Pancreas (tissue), 10 donors: Measurements from ENCODE around the gene ATF4. TPM values are rescaled to one million over a fixed set of nuclear protein-coding genes. Genes with fewer than 3 reads are reported as not detected.

Experiments
- ATAC-seq, 4 donors: fragments of 200-7000 bp; cut with Tn5 transposase; one replicate each; pipeline versions ENCODE4 v1.8.0 to v1.9.1; 2020; ENCODE audit warnings: mild to moderate bottlenecking in 4 of 4, moderate library complexity in 4 of 4
- DNase-seq, 6 donors: peaks; one replicate each; pipeline ENCODE4 v3.0.0-alpha.2; 2020
- FAIRE-seq: peaks from 2 replicates; lab custom pipeline; 2012; peaks lifted over from hg19 to GRCh38; lab: Jason Lieb, UNC
- H3K27ac ChIP-seq, 4 donors: fragments of 200-600 bp; sonication (generic); 1 replicate in 3 of 4; 2 replicates in 1 of 4; pipeline versions ENCODE4 v1.5.0 to v1.8.0; 2020
- H3K27me3 ChIP-seq, 4 donors: fragments of 200-600 bp; one replicate each; pipeline ENCODE4 v1.8.0; 2021
- H3K36me3 ChIP-seq, 3 donors: fragments of 200-600 bp; sonication (generic) in 1 of 3; one replicate each; pipeline versions ENCODE4 v1.5.0 to v1.8.0; 2020 to 2021
- H3K4me1 ChIP-seq, 3 donors: fragments of 200-600 bp; one replicate each; pipeline ENCODE4 v1.8.0; 2021
- H3K4me3 ChIP-seq, 4 donors: fragments of 200-600 bp; sonication (generic) in 2 of 4; one replicate each; pipeline versions ENCODE4 v1.5.0 to v1.8.0; 2020 to 2021
- H3K9me3 ChIP-seq, 4 donors: fragments of 200-600 bp; one replicate each; pipeline ENCODE4 v1.8.0; 2021
- CTCF ChIP-seq, 4 donors: fragments of 200-600 bp; sonication (generic) in 3 of 4; IDR thresholded peaks; one replicate each; pipeline versions ENCODE4 v1.5.0 to v1.8.0; 2021; ENCODE audit warnings: antibody characterized with exemption in 4 of 4
- WGBS, 2 donors: extraction: QIAGEN DNeasy Blood & Tissue Kit; methylation state at CpG; one replicate each; pipeline ENCODE4 v1.1.7; 2013; 5-methylcytosine and 5-hydroxymethylcytosine counted together
- intact Hi-C, 3 donors: fragments of 100-400 bp; cut with DNase I; formaldehyde crosslinking; loops; one replicate each; pipeline versions ENCODE4 v1.11.1 to v1.14.2; 2022
- polyA plus RNA-seq, 2 donors: library from polyadenylated mRNA; stranded (reverse); fragments of 200-250 nt; gene quantifications; one replicate each; pipeline ENCODE4 v1.2.3, GENCODE V29; 2013
- total RNA-seq, 6 donors: library from RNA; stranded (reverse); fragmentation: NEBNext Ultra II Directional in 4 of 6; extraction: Animal tissue kit (Norgen Biotek cat#: 25700) in 4 of 6; gene quantifications; one replicate each; pipeline versions ENCODE4 v1.2.1 to v1.2.4, GENCODE V29; 2021 to 2023
- donor health status: healthy with polysubstance abuse.
- donor health status: DM: no; HTN: no; CAD: no; lungs with moderate emphysema.
- donor health status: DM: no; HTN: no; CAD: no.
- donor health status: control.
- donor health status: control.
- donor health status: Bipolar disorder and iron deficiency.
- donor health status: DM: yes; HTN: yes; CAD: no.
- donor health status: DM: no; HTN: no; CAD: no.
- donor health status: DM: no; HTN: no; CAD: no.
- donor health status: DM: yes; HTN: yes; CAD: no.

The ATF4 gene
- total and polyA plus RNA-seq, 8 donors, result 155 to 472 (median 258) TPM

- H3K4me1 ChIP-seq, result peaks cover 20 to 40% (median 25%) of the 10 kb centered on the region in 3 donors
- H3K36me3 ChIP-seq, result peaks cover 0 to 5% (median 0%) of the 10 kb centered on the region in 3 donors
- WGBS, 2 donors, result 28 to 29% methylated on average over 9 of the region's 9 CpGs
- ATAC-seq, result no peak
- H3K27me3 ChIP-seq, result no peaks in the 10 kb centered on the region
- peak overlapping the region in 1 of 4 donors; percentile 4 for H3K4me3 ChIP-seq
- peak in 3 of 6 donors; percentile 19 to 37 (median 35) for DNase-seq
- FAIRE-seq, result no peak
- intact Hi-C loops, result no loop called here
- TF ChIP-seq CTCF (IDR thresholded peaks at IDR 0.05), result no peak
- H3K9me3 ChIP-seq, result no peaks in the 10 kb centered on the region
- H3K27ac ChIP-seq, result no peak overlapping the region
Observed at GRCh38 chr22:39530692-39531331, 10.4 kb downstream of the ATF4 start.

- TF ChIP-seq CTCF (IDR thresholded peaks at IDR 0.05), result no peak
- 0% methylated on average over 65 to 67 of the region's 67 CpGs for WGBS, 2 donors
- no peaks in the 10 kb centered on the region for H3K9me3 ChIP-seq
- H3K36me3 ChIP-seq, result peaks cover 0 to 5% (median 0%) of the 10 kb centered on the region in 3 donors
- peaks cover 18 to 40% (median 25%) of the 10 kb centered on the region in 3 donors for H3K4me1 ChIP-seq
- H3K4me3 ChIP-seq, result peak within 1 kb of the TSS; percentile 81 to 91 (median 87)
- ATAC-seq (peak; percentile 83 to 90 (median 86)), FAIRE-seq (peak; percentile 97), DNase-seq (peak; percentile 95 to 100 (median 99))
- no peaks in the 10 kb centered on the region for H3K27me3 ChIP-seq
- peak within 1 kb of the TSS; percentile 74 to 95 (median 84) for H3K27ac ChIP-seq
- intact Hi-C loops, result no loop called here
Observed at GRCh38 chr22:39532215-39533073, 12.1 kb downstream of the ATF4 start, which contains the start of gene RPS19BP1. Gene RPS19BP1 (minus strand): TSS chr22:39532748. CDS start chr22:39532738, 10 bp downstream.

- intact Hi-C loops, result no loop called here
- Histone ChIP-seq H3K36me3 (peaks cover 0 to under 1% (median 0%) of the 10 kb centered on the region in 3 donors), H3K27me3 (no peaks in the 10 kb centered on the region), H3K27ac (peak overlapping the region in 2 of 4 donors; percentile 32 to 41), H3K4me3 (no peak overlapping the region), H3K9me3 (no peaks in the 10 kb centered on the region), H3K4me1 (peaks cover 6 to 27% (median 21%) of the 10 kb centered on the region in 3 donors)
- no peak for TF ChIP-seq CTCF (IDR thresholded peaks at IDR 0.05)
- no peak for FAIRE-seq
- DNase-seq, result peak in 3 of 6 donors; percentile 24 to 64 (median 42)
- no peak for ATAC-seq
- 77 to 83% methylated on average over 12 of the region's 12 CpGs for WGBS, 2 donors
Observed at GRCh38 chr22:39534092-39534506, 13.7 kb downstream of the ATF4 start.

GRCh38 chr22:39534591-39535356 is 14.4 kb downstream of the ATF4 start:
- peaks cover 3 to 22% (median 14%) of the 10 kb centered on the region in 3 donors for H3K4me1 ChIP-seq
- peak; percentile 78 to 95 (median 91) for TF ChIP-seq CTCF (IDR thresholded peaks at IDR 0.05)
- FAIRE-seq (no peak), DNase-seq (peak; percentile 73 to 97 (median 88)), ATAC-seq (peak; percentile 38 to 55 (median 47))
- no peaks in the 10 kb centered on the region for H3K9me3 ChIP-seq
- H3K4me3 ChIP-seq, result no peak overlapping the region
- 6 to 7% methylated on average over 41 of the region's 41 CpGs for WGBS, 2 donors
- H3K27ac ChIP-seq, result peak overlapping the region in 2 of 4 donors; percentile 32 to 41
- H3K36me3 ChIP-seq, result no peaks in the 10 kb centered on the region
- no peaks in the 10 kb centered on the region for H3K27me3 ChIP-seq
- intact Hi-C loops, result loop anchor here in 2 of 3 donors (5.0 kb wide), 2 partner anchors 488 to 493 kb away; no protein-coding TSS in a partner anchor
